HG02840 (cell line): Measurements from ENCODE around the gene SPIRE1.

Experiments used
- ATAC-seq: cut with Tn5 transposase; IDR thresholded peaks from one replicate; pipeline ENCODE4 v1.9.1; 2021; ENCODE audit warnings: mild to moderate bottlenecking, moderate library complexity, moderate number of reproducible peaks; ENCODE audit not compliant: unreplicated experiment, low FRiP score

SPIRE1 gene

DNA sequence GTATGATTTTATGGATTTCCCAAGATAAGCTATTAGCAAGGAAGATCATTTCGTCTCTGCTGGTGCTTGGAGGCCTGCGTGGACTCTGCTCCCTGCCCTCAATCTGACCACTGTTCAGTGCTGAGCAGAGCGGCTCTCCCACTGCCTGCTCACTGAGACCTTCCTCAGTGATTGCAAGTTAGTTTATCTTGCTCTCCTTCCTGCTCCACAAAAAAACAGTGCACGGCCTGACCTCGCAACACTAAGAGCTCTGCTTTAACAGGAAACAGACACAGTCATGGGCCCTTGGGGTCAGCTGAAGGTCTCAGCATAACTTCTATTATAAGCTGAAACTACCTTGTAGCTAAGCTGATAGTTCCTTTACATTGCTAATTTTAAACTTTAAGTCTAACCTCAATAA lies 197.0 kb downstream of the SPIRE1 start:
- no peak for ATAC-seq

DNA sequence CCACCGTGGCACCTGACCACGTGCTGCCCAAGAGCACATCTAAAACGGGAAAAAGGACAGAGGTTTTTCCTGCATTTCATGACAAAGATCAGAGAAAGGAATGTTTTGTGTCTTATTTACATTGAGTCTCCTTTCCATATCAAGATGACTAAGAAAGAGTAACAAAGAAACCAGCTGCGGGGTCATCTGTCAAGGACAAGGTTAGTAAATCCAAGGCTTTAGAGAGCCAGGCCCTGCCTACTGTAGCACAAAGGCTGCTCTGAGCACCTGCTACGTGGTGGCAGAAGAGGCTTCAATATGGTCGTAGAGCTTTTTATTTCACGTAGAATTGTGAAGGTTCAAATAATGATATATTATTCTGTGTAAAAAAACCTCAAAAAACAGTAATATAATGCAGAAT lies 199.1 kb downstream of the SPIRE1 start:
- no peak for ATAC-seq

DNA sequence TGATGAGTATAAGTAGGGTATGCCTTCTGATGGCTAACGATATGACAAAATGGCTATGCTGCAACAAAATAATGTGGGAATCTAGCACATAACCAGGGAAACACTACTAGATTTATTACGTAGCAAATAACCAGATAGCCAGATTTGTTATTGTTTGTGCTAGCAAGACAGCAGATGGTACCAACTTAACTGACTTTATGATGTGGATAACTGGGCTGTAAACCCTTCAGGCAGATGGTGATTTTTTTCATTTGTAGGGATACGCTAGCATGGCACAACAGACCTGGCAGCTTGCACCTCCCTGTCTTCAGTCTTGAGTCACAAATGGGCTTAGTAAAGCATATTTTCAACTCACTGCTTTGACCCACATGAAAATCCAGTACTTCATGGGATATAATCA lies 201.5 kb downstream of the SPIRE1 start:
- no peak for ATAC-seq

DNA sequence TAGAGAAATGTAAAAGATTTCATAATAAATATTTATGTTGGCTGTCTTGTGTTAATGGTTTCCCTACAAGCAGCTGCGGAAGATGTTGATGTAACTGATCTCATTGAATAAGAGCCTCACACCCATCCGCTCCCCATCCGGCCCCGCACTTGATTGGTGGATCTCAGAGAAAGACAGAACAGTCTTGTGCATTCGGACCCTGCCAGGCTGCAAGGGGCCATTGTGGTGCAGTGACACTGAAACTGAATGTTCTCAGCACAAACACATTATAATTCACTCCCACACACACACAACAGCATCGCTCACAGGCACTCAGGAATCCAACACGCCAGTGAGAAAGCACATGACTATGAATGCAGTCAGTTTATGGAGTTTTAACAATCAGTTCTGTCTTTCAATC lies 202.4 kb downstream of the SPIRE1 start:
- no peak for ATAC-seq

DNA sequence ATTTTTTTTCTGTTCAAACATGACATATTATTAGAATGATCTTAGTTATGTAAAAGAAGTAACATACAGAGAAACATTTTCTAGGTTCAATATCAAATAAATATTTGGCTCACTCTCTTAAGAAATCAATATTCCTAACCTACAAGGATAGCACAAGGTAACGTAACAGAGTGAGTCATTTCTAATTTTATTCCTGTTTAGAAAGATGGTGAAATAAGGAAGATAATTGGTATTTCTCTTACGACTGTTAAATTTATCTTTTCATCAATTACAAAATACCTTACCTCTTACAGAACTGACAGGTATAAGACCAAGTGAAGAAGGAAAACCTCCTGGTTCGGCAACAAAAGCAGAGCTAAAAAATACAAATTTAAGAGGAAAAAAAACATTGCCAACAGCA lies 205.1 kb downstream of the SPIRE1 start:
- ATAC-seq = no peak

DNA sequence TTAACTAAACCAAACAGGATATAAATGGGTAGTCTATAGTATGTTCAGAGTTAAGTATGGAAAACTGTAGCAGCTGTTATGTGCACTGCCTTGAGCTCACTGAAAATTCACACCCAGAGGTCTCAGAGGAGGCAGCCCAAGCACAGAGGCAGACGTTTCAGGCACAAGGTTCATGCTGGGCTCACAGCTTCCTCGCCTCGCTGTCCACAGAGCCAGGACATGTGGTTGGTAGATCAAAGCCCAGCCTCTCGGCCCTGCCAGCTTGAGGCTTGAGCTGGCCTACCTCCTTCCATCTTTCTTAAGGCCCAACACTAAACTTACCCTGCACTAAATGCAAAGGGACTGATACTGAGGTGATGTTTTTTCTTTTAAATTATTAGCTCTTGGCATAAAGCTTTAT lies 206.5 kb downstream of the SPIRE1 start:
- ATAC-seq = no peak

DNA sequence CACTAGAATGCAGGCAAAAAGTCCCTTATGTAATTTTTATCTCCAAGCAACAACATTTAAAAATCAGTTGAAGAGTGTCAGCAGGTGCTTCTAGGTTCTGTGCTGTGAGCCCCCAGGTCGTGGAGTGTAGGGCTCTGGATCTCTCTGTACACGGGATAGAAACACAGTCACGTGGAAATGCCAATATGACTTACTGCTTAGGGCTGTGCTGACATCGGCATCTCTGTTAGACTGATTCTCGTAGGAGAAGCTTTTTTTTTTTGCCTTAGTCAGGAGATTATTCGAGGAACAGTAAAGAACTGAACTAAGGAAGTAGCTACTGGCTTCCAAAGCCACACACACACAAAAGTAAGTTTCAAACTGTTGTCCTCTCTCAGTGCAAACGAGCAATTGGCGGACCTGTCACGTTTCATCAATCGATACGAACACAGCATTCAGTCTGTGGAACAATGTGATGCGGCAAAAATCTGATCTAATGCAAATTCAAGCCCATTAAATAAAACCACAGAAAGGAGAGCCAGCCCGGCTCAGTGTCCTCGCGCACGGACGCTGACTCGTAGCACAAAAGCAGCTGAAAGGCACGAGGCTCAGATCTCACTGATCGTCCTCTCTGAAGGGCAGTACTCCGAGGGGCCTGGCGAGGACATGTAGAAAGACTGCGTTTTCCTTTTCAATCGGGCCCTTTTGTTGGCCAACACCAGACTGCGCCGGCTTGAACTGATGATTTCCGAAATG lies 208.7 kb downstream of the SPIRE1 start:
- ATAC-seq = no peak

DNA sequence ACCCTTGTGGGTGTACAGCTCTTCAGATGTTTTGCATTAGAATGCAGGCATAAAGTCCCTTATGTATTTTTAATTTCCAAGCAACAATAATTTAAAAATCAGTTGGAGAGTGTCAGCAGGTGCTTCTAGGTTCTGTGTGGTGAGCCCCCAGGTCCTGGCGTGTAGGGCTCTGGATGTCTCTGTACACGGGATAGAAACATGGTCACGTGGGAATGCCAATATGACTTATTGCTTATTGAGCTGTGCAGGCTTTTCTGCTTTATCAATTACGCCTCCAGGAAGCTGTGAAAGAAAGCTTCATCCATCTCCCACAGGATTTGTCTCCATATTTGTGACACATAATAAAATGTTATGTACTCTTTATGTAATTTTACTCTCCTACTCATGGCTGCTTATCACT lies 212.4 kb downstream of the SPIRE1 start:
- ATAC-seq = no peak

DNA sequence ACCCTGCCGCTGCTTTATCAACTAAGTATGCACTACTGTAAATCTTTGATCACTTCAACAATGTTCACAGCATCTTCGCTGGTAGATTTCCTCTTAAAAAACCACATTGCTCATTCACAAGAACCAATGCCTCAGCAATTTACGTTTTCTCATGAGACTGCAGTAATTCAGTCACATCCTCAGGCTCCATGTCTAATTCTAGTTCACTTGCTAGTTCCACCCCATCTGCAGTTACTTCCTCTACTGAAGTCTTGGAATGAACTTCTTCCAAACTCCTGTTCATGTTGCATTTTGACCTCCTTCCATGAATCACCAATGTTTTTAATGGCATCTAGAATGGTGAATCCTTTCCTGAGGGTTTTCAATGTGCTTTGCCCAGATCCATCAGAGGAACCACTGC lies 214.4 kb downstream of the SPIRE1 start:
- no peak for ATAC-seq

DNA sequence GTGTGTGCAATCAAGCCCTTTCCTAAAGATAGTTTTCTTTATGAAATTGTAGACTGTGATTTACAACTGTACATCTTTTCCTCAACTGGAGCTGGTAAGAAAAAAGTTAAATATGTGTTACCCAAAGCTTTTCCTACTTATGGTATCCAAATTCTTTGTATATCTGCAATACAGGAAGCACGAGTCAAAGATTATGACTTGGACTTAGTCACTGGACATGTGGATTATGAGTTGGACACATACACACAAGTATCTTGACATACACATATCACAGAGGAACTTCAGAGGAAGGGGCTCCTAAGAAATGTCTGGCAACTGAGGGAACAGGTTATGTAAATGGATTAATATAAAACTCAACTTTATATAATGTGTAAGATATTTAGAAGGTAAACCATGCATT lies 215.0 kb downstream of the SPIRE1 start:
- ATAC-seq = no peak

DNA sequence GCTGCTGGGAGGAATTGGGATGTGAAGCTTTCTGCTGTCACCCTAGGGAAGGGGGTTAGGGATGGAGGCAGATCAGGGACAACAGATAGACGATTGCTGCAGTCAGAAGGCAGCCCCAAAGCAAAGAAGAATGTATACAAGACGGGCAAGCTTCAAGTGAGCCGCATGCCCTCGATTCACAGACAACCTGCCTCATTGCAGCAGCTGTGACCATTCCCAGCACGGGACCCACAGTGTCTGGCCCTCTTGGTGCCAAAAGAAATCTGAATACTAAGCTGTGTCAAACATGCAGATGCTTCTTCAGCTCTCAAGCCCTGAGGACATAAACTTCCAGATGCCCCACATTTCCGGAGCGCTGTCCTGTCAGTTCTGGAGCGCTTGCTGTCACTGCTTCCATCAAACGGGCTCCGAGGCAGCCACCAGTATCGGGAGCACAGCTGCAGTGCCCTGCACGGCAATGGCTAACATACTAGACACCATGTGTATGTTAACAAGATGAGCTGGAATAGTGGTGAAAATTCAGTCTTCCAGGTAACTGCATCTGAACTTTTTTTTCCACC lies 216.4 kb downstream of the SPIRE1 start:
- no peak for ATAC-seq

DNA sequence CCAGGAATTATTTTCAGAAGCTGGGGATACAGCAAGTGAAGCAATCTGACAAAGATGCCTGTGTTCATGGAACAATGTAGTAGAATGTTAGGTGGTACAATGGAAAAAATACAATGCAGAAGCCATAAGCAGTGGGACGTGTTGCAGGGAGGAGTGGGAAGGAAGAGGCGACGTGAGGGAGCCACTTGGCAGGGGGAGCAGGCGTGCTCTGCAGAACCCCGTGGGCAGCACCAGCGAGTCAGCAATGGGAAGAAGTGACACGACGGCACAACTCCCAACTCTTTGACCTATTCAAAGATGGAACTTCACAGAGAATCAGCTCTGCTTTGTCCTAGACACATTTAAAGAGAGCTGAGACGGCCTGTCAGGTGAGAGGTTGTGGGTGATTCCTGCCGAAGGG lies 219.7 kb downstream of the SPIRE1 start:
- ATAC-seq = no peak

DNA sequence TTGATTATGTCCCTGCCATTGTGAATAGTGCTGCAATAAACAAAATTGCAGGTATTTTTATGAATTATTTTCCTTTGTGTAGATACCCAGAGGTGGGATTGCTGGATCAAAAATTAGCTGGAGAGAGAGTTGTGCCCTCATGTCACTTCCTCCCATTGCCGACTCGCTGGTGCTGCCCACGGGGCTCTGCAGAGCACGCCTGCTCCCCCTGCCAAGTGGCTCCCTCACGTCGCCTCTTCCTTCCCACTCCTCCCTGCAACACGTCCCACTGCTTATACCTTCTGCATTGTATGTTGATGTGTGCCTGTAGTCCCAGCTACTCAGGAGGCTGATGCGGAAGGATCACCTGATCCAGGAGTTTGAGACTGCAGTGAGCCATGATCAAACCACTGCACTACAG lies 222.0 kb downstream of the SPIRE1 start:
- no peak for ATAC-seq

DNA sequence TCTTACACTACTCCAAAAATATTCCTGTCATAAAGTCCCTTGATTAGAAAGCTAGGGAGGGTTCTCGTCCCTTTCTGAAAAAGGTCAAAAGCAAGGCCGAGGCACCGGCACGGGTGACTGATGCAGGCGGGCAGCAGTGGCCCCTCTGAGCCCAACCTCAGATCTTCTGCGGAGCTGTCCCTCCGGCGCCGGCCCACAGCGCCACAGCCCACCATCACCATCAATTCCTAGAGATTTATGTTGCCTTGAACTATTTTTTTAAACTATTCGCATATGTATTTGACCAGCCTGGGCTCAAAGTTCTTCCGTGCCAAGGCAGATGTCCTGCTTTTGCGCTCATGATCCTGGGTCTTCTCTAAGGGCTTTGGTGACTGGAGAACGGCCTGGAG lies 223.4 kb downstream of the SPIRE1 start:
- ATAC-seq = no peak

DNA sequence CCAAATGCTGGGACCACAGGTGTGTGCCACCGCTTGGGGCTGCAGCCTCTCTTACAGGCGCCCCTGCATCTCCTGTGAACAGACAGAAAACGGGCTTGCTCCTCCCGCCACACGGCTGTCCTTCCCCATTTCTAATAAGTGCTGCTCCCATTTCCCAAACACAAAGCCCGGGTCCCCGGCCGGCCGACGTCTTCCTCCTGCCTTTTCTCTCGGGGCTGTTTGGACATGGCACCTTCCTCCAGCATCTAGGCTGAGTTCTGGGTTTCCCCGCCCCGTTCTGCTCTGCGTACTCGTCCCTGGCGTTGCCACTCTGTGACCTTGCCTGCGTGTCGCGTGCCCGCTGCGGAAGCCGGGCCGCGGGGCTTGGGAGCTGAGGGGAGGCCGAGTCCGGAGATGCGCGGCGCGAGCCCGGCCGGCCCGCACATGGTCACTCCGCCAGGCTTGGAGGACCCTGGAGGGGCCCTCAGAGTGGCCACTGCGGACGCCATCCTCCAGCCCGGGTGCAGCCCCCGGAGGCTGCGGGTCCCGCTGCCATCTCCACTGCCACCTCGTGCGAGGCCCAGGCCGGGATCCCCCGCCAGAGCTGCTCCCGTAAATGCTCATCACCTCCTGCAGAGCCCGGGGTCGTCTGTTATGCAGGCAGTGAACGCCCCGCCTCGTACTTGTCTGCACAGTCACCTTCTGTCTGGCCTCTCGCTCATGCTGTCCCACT lies 223.9 kb downstream of the SPIRE1 start:
- no peak for ATAC-seq

DNA sequence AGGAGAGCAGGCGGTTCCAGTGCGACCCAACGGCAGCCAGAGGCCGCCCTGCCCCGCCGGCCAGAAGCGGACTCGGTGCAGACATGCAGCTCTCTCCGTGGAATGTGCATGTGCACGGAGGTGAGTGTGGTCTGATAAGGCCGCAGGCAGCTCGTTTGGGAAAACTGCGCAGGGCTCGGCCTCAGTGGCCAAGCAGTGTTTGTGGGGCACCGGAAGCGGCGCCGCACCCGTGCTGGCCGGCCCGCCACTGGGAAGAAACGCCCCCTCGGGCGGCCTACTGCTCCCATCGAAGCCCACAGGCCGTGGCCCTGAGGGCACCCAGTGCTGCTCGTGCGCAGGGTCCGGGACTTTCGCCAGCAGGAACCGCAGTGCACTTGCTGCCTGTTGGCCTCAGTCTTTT lies 225.0 kb downstream of the SPIRE1 start:
- ATAC-seq = no peak

DNA sequence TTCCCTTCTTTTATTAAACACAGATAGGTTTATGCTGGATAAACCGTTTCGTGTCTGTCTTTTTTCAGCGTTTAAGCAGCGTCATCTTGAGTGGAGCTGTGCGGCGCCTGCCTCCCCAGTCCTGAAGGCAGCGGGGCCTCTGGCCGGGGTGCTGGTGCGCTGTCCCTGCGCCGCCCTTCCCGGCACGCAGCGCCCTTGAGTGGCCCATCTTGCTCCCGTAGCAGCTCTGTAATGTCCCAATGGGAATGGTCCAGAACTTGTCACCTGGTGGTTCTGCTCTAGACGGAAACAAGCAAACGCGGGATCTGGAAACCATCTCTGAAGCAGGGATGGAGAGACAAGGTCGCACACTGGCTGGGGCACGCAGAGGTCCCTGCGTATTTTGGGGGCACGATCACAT lies 225.7 kb downstream of the SPIRE1 start:
- ATAC-seq = no peak

DNA sequence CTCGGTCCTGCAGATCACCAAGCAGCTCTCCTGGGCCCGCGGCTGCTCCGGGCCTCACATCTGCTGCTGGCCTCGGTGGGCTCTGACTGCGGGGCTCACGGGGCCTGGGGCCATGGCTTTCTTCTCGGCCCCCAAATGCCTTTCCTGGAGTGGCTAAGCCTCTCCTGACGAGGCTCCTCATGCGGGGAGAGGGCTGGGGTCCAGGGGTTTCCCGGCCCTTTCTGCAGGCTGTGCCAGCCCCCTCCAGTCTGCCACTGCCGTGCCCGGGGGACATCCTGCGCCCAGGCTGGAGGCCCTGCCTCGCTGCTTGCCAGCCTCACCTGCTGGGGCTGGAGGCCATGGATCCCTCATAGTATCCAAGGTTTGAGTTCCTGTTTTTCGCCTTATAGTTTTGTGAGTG lies 226.3 kb downstream of the SPIRE1 start:
- no peak for ATAC-seq

DNA sequence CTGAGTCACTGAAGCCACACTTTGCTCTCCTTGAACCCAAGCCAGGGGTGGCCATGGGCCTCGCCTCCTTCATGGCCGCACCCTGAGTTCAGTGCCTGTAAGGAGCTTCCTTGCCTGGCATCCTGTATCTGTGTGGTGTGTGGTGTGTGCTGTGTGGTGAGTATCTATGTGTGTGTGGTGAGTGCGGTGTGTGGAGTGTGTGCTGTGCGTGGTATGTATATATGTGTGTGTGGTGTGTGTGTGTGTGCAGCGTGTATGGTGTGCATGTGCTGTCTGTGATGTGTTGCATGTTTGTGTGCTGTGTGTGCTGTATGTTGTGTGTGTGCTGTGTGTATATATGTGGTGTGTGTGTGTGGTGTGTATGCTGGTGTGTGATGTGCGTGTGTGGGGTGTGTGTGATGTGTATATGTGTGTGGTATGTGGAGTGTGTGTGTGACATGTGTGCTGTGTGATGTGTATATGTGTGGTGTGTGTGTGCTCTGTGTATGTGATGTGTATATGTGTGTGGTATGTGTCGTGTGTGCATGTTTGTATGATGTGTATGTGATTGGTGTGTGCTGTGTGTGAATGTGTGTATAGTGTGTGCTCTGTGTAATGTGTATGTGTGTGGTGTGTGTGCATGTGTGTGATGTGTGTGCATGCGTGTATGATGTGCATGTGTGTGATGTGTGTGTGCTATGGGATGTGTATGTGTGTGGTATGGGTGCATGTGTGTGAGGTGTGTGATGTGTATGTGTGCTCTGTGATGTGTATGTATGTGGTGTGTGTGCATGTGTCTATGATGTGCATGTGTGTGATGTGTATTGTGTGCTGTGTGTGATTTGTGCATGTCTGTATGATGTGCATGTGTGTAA lies 227.5 kb downstream of the SPIRE1 start:
- ATAC-seq = no peak

DNA sequence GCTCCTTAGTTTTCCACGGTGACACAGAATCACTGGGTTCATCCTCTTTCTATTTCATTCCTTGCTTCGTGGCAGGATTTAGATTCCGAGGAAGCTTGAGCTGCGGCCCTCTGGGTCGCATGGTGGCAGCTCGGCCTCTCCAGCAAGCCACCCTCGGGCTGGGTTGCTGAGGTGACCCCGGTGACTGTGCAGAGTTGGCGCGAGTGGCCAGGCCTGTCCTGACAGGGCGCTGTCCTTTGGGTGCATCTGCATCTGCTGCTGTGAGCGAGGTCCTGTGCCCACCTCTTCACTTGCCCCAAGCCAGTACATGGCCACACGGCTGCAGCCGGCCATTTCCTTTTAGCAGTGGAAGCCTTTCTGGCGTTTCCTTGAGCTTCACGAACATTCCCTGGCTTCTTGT lies 228.4 kb downstream of the SPIRE1 start:
- no peak for ATAC-seq

DNA sequence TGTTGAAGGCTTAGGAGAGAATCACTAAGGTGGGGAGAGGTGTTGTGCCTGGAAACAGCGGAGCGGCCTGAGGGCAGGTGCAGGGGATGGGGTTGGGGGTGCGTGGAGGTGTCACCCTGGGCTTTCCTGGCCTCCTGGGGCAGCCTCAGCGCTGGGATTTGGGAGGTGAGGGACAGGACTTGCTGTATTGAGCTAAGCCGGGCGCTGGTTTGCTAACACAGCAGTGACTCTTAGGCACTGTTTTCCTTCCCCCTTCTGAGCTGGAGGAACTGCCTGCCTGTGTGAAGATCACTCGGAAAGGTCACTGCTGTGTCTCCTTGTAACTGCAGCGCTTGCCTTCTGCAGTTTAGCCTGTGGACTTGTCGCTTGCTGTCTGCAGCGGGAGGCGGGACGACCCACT lies 229.0 kb downstream of the SPIRE1 start:
- no peak for ATAC-seq
